Uterus (tissue), 4 donors: ENCODE results near the gene GAL3ST1. TPM values are rescaled to one million over a fixed set of nuclear protein-coding genes. Genes with fewer than 3 reads are reported as not detected.

Source experiments
- DNase-seq, 2 donors: peaks; one replicate each; pipeline ENCODE4 v3.0.0-alpha.2; 2019 to 2020
- H3K27ac ChIP-seq, 2 donors: fragments of 200-600 bp; sonication (generic); 1 replicate in 1 of 2; 2 replicates in 1 of 2; pipeline ENCODE4 v1.5.1; 2016 to 2018
- H3K27me3 ChIP-seq, 2 donors: fragments of 200-600 bp; sonication (generic); one replicate each; pipeline ENCODE4 v1.5.1; 2018 to 2019; ENCODE audit warnings: control low read depth in 1 of 2
- H3K36me3 ChIP-seq, 2 donors: fragments of 200-600 bp; sonication (generic); one replicate each; pipeline ENCODE4 v1.5.1; 2019; ENCODE audit warnings: control low read depth in 1 of 2
- H3K4me1 ChIP-seq, 2 donors: fragments of 200-600 bp; sonication (generic); one replicate each; pipeline ENCODE4 v1.5.1; 2018 to 2019; ENCODE audit warnings: control low read depth in 1 of 2
- H3K4me3 ChIP-seq, 2 donors: fragments of 200-600 bp; sonication (generic); 1 replicate in 1 of 2; 2 replicates in 1 of 2; pipeline ENCODE4 v1.5.1; 2018 to 2019; ENCODE audit warnings: mild to moderate bottlenecking in 1 of 2
- H3K9me3 ChIP-seq, 2 donors: fragments of 200-600 bp; sonication (generic); one replicate each; pipeline ENCODE4 v1.5.1; 2019; ENCODE audit warnings: control low read depth in 1 of 2
- POLR2A ChIP-seq, 2 donors: fragments of 450-650 bp; IDR thresholded peaks; one replicate each; pipeline ENCODE4 v1.6.1; 2016; ENCODE audit warnings: antibody characterized with exemption in 2 of 2, mild to moderate bottlenecking in 1 of 2, moderate library complexity in 1 of 2
- intact Hi-C: fragments of 100-400 bp; cut with DNase I; formaldehyde crosslinking; loops from one replicate; pipeline ENCODE4 v1.15.1; 2023; ENCODE audit warnings: low total_unique reads
- total RNA-seq, 4 donors: library from RNA; depleted of rRNA in 3 of 4; stranded (reverse); fragments of >200 nt in 3 of 4; gene quantifications; one replicate each; pipeline versions ENCODE4 v1.1.0 to v1.2.4, GENCODE V29; 2014 to 2023
- TF ChIP-seq, protein P1 (sequence below), 4 experiments: fragments of 200-600 bp in 2 of 4; fragments of 450-650 bp in 2 of 4; sonication (generic) in 2 of 4; IDR thresholded peaks; one replicate each; pipeline ENCODE4 v1.5.1; 2016 to 2019; ENCODE audit warnings: antibody characterized with exemption in 4 of 4, mild to moderate bottlenecking in 2 of 4, moderate library complexity in 1 of 4
- donor health status: DM: yes; HTN: yes; CAD: no.

GAL3ST1 gene
- total RNA-seq, 4 donors from 2014 or later, result 0.26 to 6.6 (median 1.2) TPM; not detected in 1

DNA sequence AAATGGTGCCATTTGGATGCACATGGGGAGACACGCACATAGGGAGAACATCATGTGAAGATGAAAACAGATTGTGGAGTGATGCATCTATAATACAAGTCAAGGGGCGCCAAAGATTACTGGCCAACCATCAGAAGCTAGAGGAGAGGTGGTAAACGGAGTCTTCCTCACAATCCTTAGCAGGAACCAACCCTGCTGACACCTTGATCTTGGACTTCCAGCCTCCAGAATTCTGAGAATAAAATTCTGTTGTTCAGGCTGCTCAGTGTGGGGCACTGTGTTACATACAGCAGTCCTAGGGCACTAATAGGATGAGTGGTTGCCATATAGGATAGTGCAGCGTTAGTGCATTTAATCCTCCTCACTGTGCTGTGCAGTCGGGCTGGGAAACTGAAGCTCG lies 61.0 kb downstream of the GAL3ST1 start:
- Histone ChIP-seq H3K4me1 (no peaks in the 10 kb centered on the region), H3K27ac (no peak overlapping the region), H3K4me3 (no peak overlapping the region), H3K9me3 (no peaks in the 10 kb centered on the region), H3K27me3 (no peaks in the 10 kb centered on the region), H3K36me3 (no peaks in the 10 kb centered on the region)
- no peak for DNase-seq
- no peak for TF ChIP-seq POLR2A (IDR thresholded peaks at IDR 0.05)
- TF ChIP-seq, protein P1, sequence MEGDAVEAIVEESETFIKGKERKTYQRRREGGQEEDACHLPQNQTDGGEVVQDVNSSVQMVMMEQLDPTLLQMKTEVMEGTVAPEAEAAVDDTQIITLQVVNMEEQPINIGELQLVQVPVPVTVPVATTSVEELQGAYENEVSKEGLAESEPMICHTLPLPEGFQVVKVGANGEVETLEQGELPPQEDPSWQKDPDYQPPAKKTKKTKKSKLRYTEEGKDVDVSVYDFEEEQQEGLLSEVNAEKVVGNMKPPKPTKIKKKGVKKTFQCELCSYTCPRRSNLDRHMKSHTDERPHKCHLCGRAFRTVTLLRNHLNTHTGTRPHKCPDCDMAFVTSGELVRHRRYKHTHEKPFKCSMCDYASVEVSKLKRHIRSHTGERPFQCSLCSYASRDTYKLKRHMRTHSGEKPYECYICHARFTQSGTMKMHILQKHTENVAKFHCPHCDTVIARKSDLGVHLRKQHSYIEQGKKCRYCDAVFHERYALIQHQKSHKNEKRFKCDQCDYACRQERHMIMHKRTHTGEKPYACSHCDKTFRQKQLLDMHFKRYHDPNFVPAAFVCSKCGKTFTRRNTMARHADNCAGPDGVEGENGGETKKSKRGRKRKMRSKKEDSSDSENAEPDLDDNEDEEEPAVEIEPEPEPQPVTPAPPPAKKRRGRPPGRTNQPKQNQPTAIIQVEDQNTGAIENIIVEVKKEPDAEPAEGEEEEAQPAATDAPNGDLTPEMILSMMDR (IDR thresholded peaks at IDR 0.05), result no peak
- intact Hi-C loops, result no loop called here

DNA sequence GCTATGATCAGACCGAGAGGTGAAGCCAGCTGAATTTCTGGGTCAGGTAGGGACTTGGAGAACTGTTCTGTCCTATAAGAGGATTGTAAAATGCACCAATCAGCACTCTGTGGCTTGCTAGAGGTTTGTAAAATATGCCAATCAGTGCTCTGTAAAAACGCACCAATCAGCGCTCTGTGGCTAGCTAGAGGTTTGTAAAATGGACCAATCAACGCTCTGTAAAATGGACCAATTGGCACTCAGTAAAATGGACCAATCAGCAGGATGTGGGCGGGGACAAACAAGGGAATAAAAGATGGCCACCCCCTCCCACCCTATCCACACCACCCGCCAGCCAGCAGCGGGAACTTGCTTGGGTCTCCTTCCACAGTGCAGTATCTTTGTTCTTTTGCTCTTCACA lies 62.6 kb downstream of the GAL3ST1 start:
- DNase-seq, result no peak
- Histone ChIP-seq H3K9me3 (no peaks in the 10 kb centered on the region), H3K36me3 (no peaks in the 10 kb centered on the region), H3K4me1 (no peaks in the 10 kb centered on the region), H3K27ac (no peak overlapping the region), H3K4me3 (no peak overlapping the region), H3K27me3 (no peaks in the 10 kb centered on the region)
- TF ChIP-seq, protein P1 (IDR thresholded peaks at IDR 0.05), result no peak
- no peak for TF ChIP-seq POLR2A (IDR thresholded peaks at IDR 0.05)
- intact Hi-C loops, result no loop called here

DNA sequence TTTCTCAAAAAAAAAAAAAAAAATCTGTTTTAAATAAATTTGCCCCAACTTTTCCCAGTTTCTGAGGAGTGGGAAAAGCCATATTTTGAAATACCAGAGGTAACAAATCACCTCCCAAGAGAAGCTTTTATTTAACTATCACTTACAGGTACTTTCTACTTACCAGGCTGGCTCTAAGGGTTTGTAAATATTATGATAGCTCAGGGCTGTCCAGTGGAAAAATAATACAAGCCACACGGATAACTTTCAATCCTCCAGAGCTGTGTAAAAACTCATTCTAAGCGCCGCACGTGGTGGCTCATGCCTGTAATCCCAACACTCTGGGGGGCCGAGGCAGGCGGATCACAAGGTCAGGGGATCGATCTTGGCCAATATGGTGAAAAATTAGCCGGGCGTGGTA lies 63.4 kb downstream of the GAL3ST1 start:
- TF ChIP-seq POLR2A (IDR thresholded peaks at IDR 0.05), result no peak
- TF ChIP-seq, protein P1 (IDR thresholded peaks at IDR 0.05), result no peak
- H3K4me3 ChIP-seq, result no peak overlapping the region
- no peak overlapping the region for H3K27ac ChIP-seq
- H3K27me3 ChIP-seq, result no peaks in the 10 kb centered on the region
- no peaks in the 10 kb centered on the region for H3K36me3 ChIP-seq
- no peak for DNase-seq
- H3K4me1 ChIP-seq, result no peaks in the 10 kb centered on the region
- intact Hi-C loops, result no loop called here
- no peaks in the 10 kb centered on the region for H3K9me3 ChIP-seq

DNA sequence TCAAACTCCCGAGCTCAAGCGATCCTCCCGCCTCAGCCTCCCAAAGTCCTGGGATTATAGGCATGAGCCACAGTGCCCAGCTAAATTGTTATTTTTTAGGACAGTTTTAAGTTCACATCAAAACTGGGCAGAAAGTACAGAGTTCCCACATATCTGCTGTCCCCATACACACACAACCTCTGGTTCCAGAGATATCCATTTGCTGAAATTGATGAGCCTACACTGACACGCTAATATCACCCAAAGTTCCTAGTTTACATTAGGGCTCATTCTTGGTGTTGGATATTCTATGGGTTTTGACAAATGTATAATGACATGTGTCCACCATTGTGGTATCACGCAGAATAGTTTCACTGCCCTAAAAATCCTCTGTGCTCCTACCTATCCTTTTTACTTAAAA lies 66.2 kb downstream of the GAL3ST1 start:
- Histone ChIP-seq H3K36me3 (no peaks in the 10 kb centered on the region), H3K9me3 (no peaks in the 10 kb centered on the region), H3K4me1 (no peaks in the 10 kb centered on the region), H3K27ac (no peak overlapping the region), H3K4me3 (no peak overlapping the region), H3K27me3 (no peaks in the 10 kb centered on the region)
- TF ChIP-seq, protein P1 (IDR thresholded peaks at IDR 0.05), result no peak
- TF ChIP-seq POLR2A (IDR thresholded peaks at IDR 0.05), result no peak
- no peak for DNase-seq
- intact Hi-C loops, result no loop called here

DNA sequence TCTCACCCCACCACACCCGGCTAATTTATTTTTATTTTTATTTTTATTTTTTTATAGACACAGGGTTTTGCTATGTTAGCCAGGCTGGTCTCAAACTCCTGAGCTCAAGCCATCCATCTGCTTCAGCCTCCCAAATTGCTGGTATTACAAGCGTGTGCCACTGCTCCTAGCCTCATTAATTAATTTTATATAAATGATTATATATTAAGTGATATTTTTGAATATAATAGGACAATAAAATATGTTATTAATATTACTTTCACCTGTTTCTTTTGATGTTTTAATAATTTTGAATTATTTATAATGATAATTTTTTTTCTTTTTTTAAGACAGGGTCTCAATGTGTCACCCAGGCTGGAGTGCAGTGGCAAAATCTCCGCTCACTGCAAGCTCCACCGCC lies 66.8 kb downstream of the GAL3ST1 start:
- DNase-seq, result no peak
- Histone ChIP-seq H3K36me3 (no peaks in the 10 kb centered on the region), H3K27me3 (no peaks in the 10 kb centered on the region), H3K4me1 (no peaks in the 10 kb centered on the region), H3K4me3 (no peak overlapping the region), H3K27ac (no peak overlapping the region), H3K9me3 (no peaks in the 10 kb centered on the region)
- intact Hi-C loops, result no loop called here
- no peak for TF ChIP-seq POLR2A (IDR thresholded peaks at IDR 0.05)
- TF ChIP-seq, protein P1 (IDR thresholded peaks at IDR 0.05), result no peak
